HG03571 (cell line): ENCODE measurements around the gene CORO2A.

Experiments used
- ATAC-seq: cut with Tn5 transposase; IDR thresholded peaks from one replicate; pipeline ENCODE4 v1.9.1; 2021; ENCODE audit not compliant: unreplicated experiment

CORO2A gene

GRCh38 chr9:98193336-98193944 is 1.0 kb upstream of the CORO2A start:
- no peak for ATAC-seq

GRCh38 chr9:98191671-98192502 is 550 bp downstream of the CORO2A start:
- ATAC-seq, result peak; percentile 18

- ATAC-seq, result no peak
Observed at GRCh38 chr9:98191181-98191608, 1.2 kb downstream of the CORO2A start.

- no peak for ATAC-seq
Observed at GRCh38 chr9:98190757-98191105, 1.7 kb downstream of the CORO2A start.

- no peak for ATAC-seq
Observed at GRCh38 chr9:98189412-98189811, 3.0 kb downstream of the CORO2A start.

GRCh38 chr9:98187926-98188325 is 4.5 kb downstream of the CORO2A start:
- ATAC-seq, result no peak

- no peak for ATAC-seq
Observed at GRCh38 chr9:98186236-98186635, 6.2 kb downstream of the CORO2A start.

GRCh38 chr9:98185611-98186171 is 6.7 kb downstream of the CORO2A start:
- ATAC-seq, result no peak

GRCh38 chr9:98185021-98185567 is 7.3 kb downstream of the CORO2A start:
- ATAC-seq, result no peak

- ATAC-seq, result no peak
Observed at GRCh38 chr9:98184326-98184725, 8.1 kb downstream of the CORO2A start.

- ATAC-seq, result no peak
Observed at GRCh38 chr9:98182889-98183599, 9.4 kb downstream of the CORO2A start.

- no peak for ATAC-seq
Observed at GRCh38 chr9:98182069-98182820, 10.2 kb downstream of the CORO2A start.

- no peak for ATAC-seq
Observed at GRCh38 chr9:98181746-98182068, 10.7 kb downstream of the CORO2A start.

- ATAC-seq, result no peak
Observed at GRCh38 chr9:98180996-98181395, 11.4 kb downstream of the CORO2A start.

- no peak for ATAC-seq
Observed at GRCh38 chr9:98178874-98179850, 13.3 kb downstream of the CORO2A start.

- no peak for ATAC-seq
Observed at GRCh38 chr9:98176391-98177259, 15.8 kb downstream of the CORO2A start.

GRCh38 chr9:98175762-98176161 is 16.7 kb downstream of the CORO2A start:
- no peak for ATAC-seq

- no peak for ATAC-seq
Observed at GRCh38 chr9:98175028-98175569, 17.3 kb downstream of the CORO2A start.
